GM12878 (cell line): ENCODE data around the gene IL3RA. TPM values are rescaled to one million over a fixed set of nuclear protein-coding genes. Genes with fewer than 3 reads are reported as not detected.

Experiments
- ATAC-seq: fragments of 200-7000 bp; cut with Tn5 transposase; 3 replicates; pipeline ENCODE4 v1.9.1; 2020; ENCODE audit warnings: mild to moderate bottlenecking, moderate library complexity
- BruUV-seq: library from RNA; stranded (reverse); fragments of 400-500 nt; replicated peaks from 2 replicates; lab custom pipeline; 2021; lab: Mats Ljungman, UMichigan
- CTCF ChIA-PET: fragments of 300-600 bp; sonication (Branson Sonifier 250); formaldehyde crosslinking; extraction: SDS; loops from one replicate; lab custom pipeline; 2021; ENCODE audit warnings: inconsistent platforms; lab: Yijun Ruan, JAX
- POLR2A ChIA-PET: fragments of 350-600 bp; formaldehyde crosslinking; extraction: SDS; loops from one replicate; lab custom pipeline; 2021; ENCODE audit warnings: inconsistent platforms; lab: Charles Lee
- RAD21 ChIA-PET: fragments of 300-600 bp; sonication (Branson Sonifier 250); formaldehyde crosslinking; loops from one replicate; lab custom pipeline; 2023; ENCODE audit warnings: antibody characterized with exemption; ENCODE audit not compliant: unreplicated experiment; lab: Charles Lee
- SMC1A ChIA-PET: fragments of 300-600 bp; sonication (Branson Sonifier 250); formaldehyde crosslinking; loops from one replicate; lab custom pipeline; 2023; ENCODE audit not compliant: unreplicated experiment, uncharacterized antibody; lab: Charles Lee
- DNase-seq: peaks from one replicate; pipeline ENCODE4 v3.0.0-alpha.2; 2011; ENCODE audit warnings: low read depth, low spot score
- FAIRE-seq: peaks from 3 replicates; lab custom pipeline; 2011; peaks lifted over from hg19 to GRCh38; lab: Jason Lieb, UNC
- H2AFZ ChIP-seq: 2 replicates; pipeline ENCODE4 v1.6.0; 2011; ENCODE audit warnings: low read depth, low read length, control low read depth; ENCODE audit not compliant: control insufficient read depth
- H3K27ac ChIP-seq: 2 replicates; pipeline ENCODE4 v1.5.1; 2011; ENCODE audit warnings: control low read depth; ENCODE audit not compliant: control insufficient read depth, insufficient read depth
- H3K27me3 ChIP-seq, 2 experiments: replicated peaks in 1 of 2; 2 replicates each; pipeline versions ENCODE4 v1.6.0 to v1.6.1; 2011; ENCODE audit warnings: low read length in 1 of 2; ENCODE audit not compliant: control insufficient read depth in 2 of 2, insufficient read depth in 2 of 2
- H3K36me3 ChIP-seq, 2 experiments: 2 replicates each; pipeline ENCODE4 v1.5.1; 2011; ENCODE audit warnings: low read length in 1 of 2; ENCODE audit not compliant: control insufficient read depth in 2 of 2, insufficient read depth in 2 of 2
- H3K4me1 ChIP-seq: 2 replicates; pipeline ENCODE4 v1.6.1; 2011; ENCODE audit warnings: mild to moderate bottlenecking, low read length, moderate library complexity, mixed read lengths; ENCODE audit not compliant: control insufficient read depth, insufficient read depth
- H3K4me2 ChIP-seq: 2 replicates; pipeline ENCODE4 v1.6.0; 2011; ENCODE audit warnings: control low read depth; ENCODE audit not compliant: control insufficient read depth, insufficient read depth
- H3K4me3 ChIP-seq: fragments of 200-600 bp; sonication (generic); 2 replicates; pipeline ENCODE4 v1.5.1; 2016
- H3K79me2 ChIP-seq: 2 replicates; pipeline ENCODE4 v1.6.0; 2011; ENCODE audit warnings: low read length; ENCODE audit not compliant: control insufficient read depth, insufficient read depth
- H3K9ac ChIP-seq: 2 replicates; pipeline ENCODE4 v1.8.0; 2011; ENCODE audit warnings: low read length, control low read depth, mixed read lengths; ENCODE audit not compliant: control insufficient read depth, insufficient read depth
- H3K9me3 ChIP-seq: replicated peaks from 3 replicates; pipeline ENCODE4 v1.5.1; 2011; ENCODE audit warnings: mild to moderate bottlenecking, low read length; ENCODE audit not compliant: control insufficient read depth, insufficient read depth
- H4K20me1 ChIP-seq: 2 replicates; pipeline ENCODE4 v1.6.0; 2011; ENCODE audit not compliant: control insufficient read depth, insufficient read depth
- ASH2L ChIP-seq: fragments of 300-600, 200-600 bp; sonication (generic); IDR thresholded peaks from 2 replicates; pipeline ENCODE4 v1.6.1; 2017; ENCODE audit warnings: low read depth, mild to moderate bottlenecking, borderline replicate concordance
- ATF2 ChIP-seq: IDR thresholded peaks from 2 replicates; pipeline ENCODE4 v1.6.1; 2012; ENCODE audit warnings: low read length, inconsistent platforms
- ATF3 ChIP-seq: IDR thresholded peaks from 2 replicates; pipeline ENCODE4 v1.6.1; 2011; ENCODE audit warnings: low read depth, mild to moderate bottlenecking, low read length, moderate library complexity, borderline replicate concordance; ENCODE audit errors: extremely low read depth
- CBX5 ChIP-seq: sonication (generic); IDR thresholded peaks from 2 replicates; pipeline ENCODE4 v1.6.1; 2016; ENCODE audit warnings: low read depth, moderate library complexity, mild to moderate bottlenecking, inconsistent platforms
- DPF2 ChIP-seq: fragments of 450-650 bp; IDR thresholded peaks from 2 replicates; pipeline ENCODE4 v1.6.1; 2017; ENCODE audit warnings: mild to moderate bottlenecking
- FOXM1 ChIP-seq: IDR thresholded peaks from 2 replicates; pipeline ENCODE4 v1.6.1; 2012; ENCODE audit warnings: low read depth, mild to moderate bottlenecking, inconsistent platforms, low read length, moderate library complexity
- KLF5 ChIP-seq: fragments of 450-650 bp; IDR thresholded peaks from 2 replicates; pipeline ENCODE4 v1.6.1; 2014; ENCODE audit warnings: mild to moderate bottlenecking; ENCODE audit not compliant: partially characterized antibody
- NFIC ChIP-seq: IDR thresholded peaks from 2 replicates; pipeline ENCODE4 v1.6.1; 2012; ENCODE audit warnings: low read depth, mild to moderate bottlenecking, inconsistent platforms, low read length, moderate library complexity
- POLR2A ChIP-seq: IDR thresholded peaks from 2 replicates; pipeline ENCODE4 v1.6.1; 2011; ENCODE audit warnings: low read depth, mild to moderate bottlenecking, low read length
- RAD21 ChIP-seq: IDR thresholded peaks from 2 replicates; pipeline ENCODE4 v1.6.1; 2011; ENCODE audit warnings: mild to moderate bottlenecking, low read depth, low read length, moderate library complexity; ENCODE audit not compliant: insufficient read depth
- SUPT20H ChIP-seq: IDR thresholded peaks from 2 replicates; pipeline ENCODE4 v1.6.1; 2011; ENCODE audit warnings: low read depth, mild to moderate bottlenecking, low read length, moderate library complexity, borderline replicate concordance; ENCODE audit not compliant: control insufficient read depth
- USF2 ChIP-seq: IDR thresholded peaks from 2 replicates; pipeline ENCODE4 v1.6.1; 2011; ENCODE audit warnings: low read depth, low read length, improper control_type of control experiment, borderline replicate concordance
- ZBTB33 ChIP-seq: fragments of 450-650 bp; IDR thresholded peaks from 2 replicates; pipeline ENCODE4 v1.6.1; 2017; ENCODE audit warnings: mild to moderate bottlenecking
- WGBS: methylation state at CpG from one replicate; pipeline ENCODE4 v1.1.6; 2016; ENCODE audit warnings: low lambda C conversion rate; ENCODE audit not compliant: insufficient replicate concordance, insufficient coverage; ENCODE audit errors: missing lambda C conversion rate; 5-methylcytosine and 5-hydroxymethylcytosine counted together
- in situ Hi-C: fragments of 300-500 bp; cut with MboI; formaldehyde crosslinking; loops from 9 replicates; pipeline ENCODE4 v1.14.3; 2018; ENCODE audit warnings: mixed read lengths
- intact Hi-C: fragments of 100-400 bp; cut with micrococcal nuclease; formaldehyde crosslinking; loops from one replicate; pipeline ENCODE4 v1.14.2; 2022; ENCODE audit not compliant: unreplicated experiment
- polyA plus RNA-seq, 11 experiments: library from polyadenylated mRNA; depleted of rRNA in 4 of 11; unstranded in 6 of 11; stranded (reverse) in 5 of 11; fragments of >200 nt; fragmentation: Nextera tagmentation in 4 of 11; fragmentation: Illumina TruSeq in 1 of 11; extraction: Ambion mirVana in 4 of 11; extraction: Trizol in 1 of 11; gene quantifications; 1 replicate in 1 of 11; 2 replicates in 10 of 11; pipeline versions ENCODE4 v1.2.1 to v1.2.3, GENCODE V29; 2011 to 2016; ENCODE audit warnings: inconsistent platforms in 2 of 11, missing spikeins in 2 of 11, low read depth in 1 of 11
- total RNA-seq, 4 experiments: library from RNA; depleted of rRNA in 3 of 4; stranded (reverse); fragments of >200 nt in 3 of 4; fragmentation: Illumina TruSeq in 1 of 4; extraction: Trizol in 1 of 4; gene quantifications; 2 replicates each; pipeline versions ENCODE4 v1.2.1 to v1.2.3, GENCODE V29; 2013 to 2021

The IL3RA gene
- total and polyA plus RNA-seq, 10 of the 15 experiments (the other 5 are each of a cell fraction or from before 2014, with no cell fraction given): 2.1 to 31.1 (median 17.9) TPM

- H3K27ac ChIP-seq: no peak overlapping the region
- H3K4me2 ChIP-seq: no peak overlapping the region
- ChIA-PET POLR2A (no interaction called here), RAD21 (no interaction called here), SMC1A (no interaction called here), CTCF (no interaction called here)
- H3K79me2 ChIP-seq: no peaks in the 10 kb centered on the region
- TF ChIP-seq ATF2 (no peak), NFIC (no peak), POLR2A (peak; percentile 47; the same call in 1 of the 2 replicates), SUPT20H (no peak)
- no peak overlapping the region for H2AFZ ChIP-seq
- ATAC-seq (no peak), FAIRE-seq (no peak), DNase-seq (no peak)
- H3K4me1 ChIP-seq: no peaks in the 10 kb centered on the region
- H3K9ac ChIP-seq: no peak overlapping the region
- H3K36me3 ChIP-seq: peaks cover 20 to 29% of the 10 kb centered on the region in 2 experiments
- no TSS peak for BruUV-seq
- peaks cover 24% of the 10 kb centered on the region for H3K9me3 ChIP-seq
- 70% methylated on average over 8 of the region's 9 CpGs for WGBS
- no peak overlapping the region for H3K4me3 ChIP-seq
- H4K20me1 ChIP-seq: no peaks in the 10 kb centered on the region
- intact Hi-C loops: no loop called here
- in situ Hi-C loops: no loop called here
- H3K27me3 ChIP-seq: no peaks in the 10 kb centered on the region
Observed at GRCh38 chrX:1424147-1424851, 87.7 kb downstream of the IL3RA start.

GRCh38 chrX:1425381-1425780, 88.8 kb downstream of the IL3RA start:
- Histone ChIP-seq H3K27ac (no peak overlapping the region), H3K9me3 (peaks cover 24% of the 10 kb centered on the region), H3K36me3 (peaks cover 18 to 29% of the 10 kb centered on the region in 2 experiments), H3K9ac (no peak overlapping the region), H3K4me1 (no peaks in the 10 kb centered on the region), H2AFZ (no peak overlapping the region), H3K4me3 (no peak overlapping the region), H3K27me3 (no peaks in the 10 kb centered on the region), H4K20me1 (no peaks in the 10 kb centered on the region), H3K4me2 (no peak overlapping the region), H3K79me2 (no peaks in the 10 kb centered on the region)
- ATAC-seq (no peak), DNase-seq (no peak), FAIRE-seq (no peak)
- POLR2A ChIA-PET: no interaction called here
- SMC1A ChIA-PET: no interaction called here
- CTCF ChIA-PET: no interaction called here
- in situ Hi-C loops: no loop called here
- BruUV-seq: no TSS peak
- RAD21 ChIA-PET: no interaction called here
- WGBS: 73% methylated on average over 10 of the region's 10 CpGs
- intact Hi-C loops: no loop called here
- TF ChIP-seq ZBTB33 (no peak), ASH2L (no peak), USF2 (no peak), KLF5 (no peak), DPF2 (no peak), CBX5 (no peak), FOXM1 (no peak), ATF3 (no peak), RAD21 (no peak)
